Fibroblast of pulmonary artery (primary cell): Measurements from ENCODE around the gene ZNF253.
"Not testable (repeated sequence)": the region's sequence is repeated elsewhere in the genome, so short reads cannot be mapped to it uniquely, and the experiment has no call there.

ENCODE experiments used
- DNase-seq: peaks from one replicate; pipeline ENCODE4 v3.0.0-alpha.2; 2010; ENCODE audit warnings: low read depth
- H3K4me3 ChIP-seq: replicated peaks from 2 replicates; pipeline ENCODE4 v1.5.1; 2011; ENCODE audit warnings: low read depth, mild to moderate bottlenecking, control low read depth, low read length, moderate library complexity
- CTCF ChIP-seq: IDR thresholded peaks from 2 replicates; pipeline ENCODE4 v1.5.1; 2011; ENCODE audit warnings: mild to moderate bottlenecking, control low read depth, low read length, inconsistent platforms; ENCODE audit errors: missing control alignments

The ZNF253 gene

GRCh38 chr19:19826875-19827274 lies 38.8 kb upstream of the ZNF253 start:
- no peak for TF ChIP-seq CTCF
- H3K4me3 ChIP-seq: no peak overlapping the region
- DNase-seq: no peak

GRCh38 chr19:19835560-19836038 lies 30.1 kb upstream of the ZNF253 start:
- DNase-seq: no peak
- H3K4me3 ChIP-seq: no peak overlapping the region
- TF ChIP-seq CTCF: no peak

- TF ChIP-seq CTCF: no peak
- no peak overlapping the region for H3K4me3 ChIP-seq
- DNase-seq: no peak
These were observed 17.9 kb upstream of the ZNF253 start for GRCh38 chr19:19847781-19848180.

GRCh38 chr19:19849056-19849455 lies 16.6 kb upstream of the ZNF253 start:
- no peak overlapping the region for H3K4me3 ChIP-seq
- no peak for DNase-seq
- no peak for TF ChIP-seq CTCF

GRCh38 chr19:19851740-19852139 lies 13.9 kb upstream of the ZNF253 start:
- not testable (repeated sequence) for DNase-seq, H3K4me3 ChIP-seq

- DNase-seq: no peak
- TF ChIP-seq CTCF: no peak
- H3K4me3 ChIP-seq: no peak overlapping the region
These were observed 6.9 kb upstream of the ZNF253 start for GRCh38 chr19:19858751-19859150.

- H3K4me3 ChIP-seq: no peak overlapping the region
- TF ChIP-seq CTCF: no peak
- DNase-seq: no peak
These were observed 4.8 kb upstream of the ZNF253 start for GRCh38 chr19:19860756-19861390.
